ENCODE data around the gene MAN2A1. TPM values are rescaled to one million over a fixed set of nuclear protein-coding genes. Genes with fewer than 3 reads are reported as not detected.

Gene MAN2A1
- total RNA-seq, 1 experiment from 2014 or later, result 35.4 TPM

DNA sequence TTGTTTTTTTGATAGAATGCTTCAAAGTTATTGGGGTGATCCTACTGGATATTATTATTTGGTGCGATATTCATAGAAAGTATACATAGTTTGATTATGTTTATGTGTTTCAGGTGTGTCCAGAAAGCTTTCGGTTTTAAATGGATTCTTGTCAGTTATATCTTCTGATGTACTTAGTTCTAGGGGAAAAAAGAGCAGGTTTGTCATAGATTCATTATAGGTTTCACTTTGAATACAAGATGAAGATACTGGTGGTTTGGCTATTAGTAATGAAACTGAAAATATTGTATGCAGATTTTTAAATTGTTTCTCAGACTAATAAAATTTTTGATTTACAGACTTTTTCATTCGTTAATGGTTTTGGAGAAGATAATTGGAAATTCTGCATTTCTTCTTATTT is 98.9 kb downstream of the MAN2A1 start:
- DNase-seq (ENCODE audit: low read depth, low spot score), result no peak

More for the DNA sequence above, 98.9 kb downstream of the MAN2A1 start:
- no peaks in the 10 kb centered on the region for H3K4me1 ChIP-seq (ENCODE audit: control insufficient read depth in 1 of 2, insufficient read depth in 2 of 2, low read length in 2 of 2)
- H3K4me3 ChIP-seq (replicated peaks in 1 of 2; ENCODE audit: low read depth in 1 of 2, low read length in 2 of 2), result no peak overlapping the region
- TF ChIP-seq POLR2AphosphoS5 (IDR thresholded peaks at IDR 0.05; ENCODE audit: low read depth, low read length) (no peak), JUND (IDR thresholded peaks at IDR 0.05) (no peak), RAD21 (IDR thresholded peaks at IDR 0.05; ENCODE audit: low read depth) (no peak), TCF7L2 (IDR thresholded peaks at IDR 0.05; ENCODE audit: borderline replicate concordance, extremely low read depth, insufficient read depth, insufficient read length) (no peak), SP1 (IDR thresholded peaks at IDR 0.05; ENCODE audit: low read depth) (no peak), CBX3 (IDR thresholded peaks at IDR 0.05; ENCODE audit: low read depth) (no peak), EZH2phosphoT487 (IDR thresholded peaks at IDR 0.05; ENCODE audit: borderline replicate concordance) (no peak), YY1 (IDR thresholded peaks at IDR 0.05; ENCODE audit: extremely low read depth, insufficient replicate concordance, low read depth, low read length) (no peak), ZNF274 (IDR thresholded peaks at IDR 0.05; ENCODE audit: low read depth, low read length) (no peak), ZFX (IDR thresholded peaks at IDR 0.05) (no peak), ATF3 (IDR thresholded peaks at IDR 0.05) (no peak), REST (IDR thresholded peaks at IDR 0.05; ENCODE audit: low read depth) (no peak), POLR2A (IDR thresholded peaks at IDR 0.05; ENCODE audit: borderline replicate concordance, extremely low read depth, insufficient read depth, insufficient read length) (no peak), FOSL1 (IDR thresholded peaks at IDR 0.05; ENCODE audit: low read depth) (no peak), CEBPB (IDR thresholded peaks at IDR 0.05; ENCODE audit: low read depth) (no peak)
- TF ChIP-seq, protein P1, sequence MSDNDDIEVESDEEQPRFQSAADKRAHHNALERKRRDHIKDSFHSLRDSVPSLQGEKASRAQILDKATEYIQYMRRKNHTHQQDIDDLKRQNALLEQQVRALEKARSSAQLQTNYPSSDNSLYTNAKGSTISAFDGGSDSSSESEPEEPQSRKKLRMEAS (IDR thresholded peaks at IDR 0.05), result no peak
- TF ChIP-seq, protein P2, sequence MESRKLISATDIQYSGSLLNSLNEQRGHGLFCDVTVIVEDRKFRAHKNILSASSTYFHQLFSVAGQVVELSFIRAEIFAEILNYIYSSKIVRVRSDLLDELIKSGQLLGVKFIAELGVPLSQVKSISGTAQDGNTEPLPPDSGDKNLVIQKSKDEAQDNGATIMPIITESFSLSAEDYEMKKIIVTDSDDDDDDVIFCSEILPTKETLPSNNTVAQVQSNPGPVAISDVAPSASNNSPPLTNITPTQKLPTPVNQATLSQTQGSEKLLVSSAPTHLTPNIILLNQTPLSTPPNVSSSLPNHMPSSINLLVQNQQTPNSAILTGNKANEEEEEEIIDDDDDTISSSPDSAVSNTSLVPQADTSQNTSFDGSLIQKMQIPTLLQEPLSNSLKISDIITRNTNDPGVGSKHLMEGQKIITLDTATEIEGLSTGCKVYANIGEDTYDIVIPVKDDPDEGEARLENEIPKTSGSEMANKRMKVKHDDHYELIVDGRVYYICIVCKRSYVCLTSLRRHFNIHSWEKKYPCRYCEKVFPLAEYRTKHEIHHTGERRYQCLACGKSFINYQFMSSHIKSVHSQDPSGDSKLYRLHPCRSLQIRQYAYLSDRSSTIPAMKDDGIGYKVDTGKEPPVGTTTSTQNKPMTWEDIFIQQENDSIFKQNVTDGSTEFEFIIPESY (IDR thresholded peaks at IDR 0.05; ENCODE audit: extremely low read depth, insufficient replicate concordance, low read length), result no peak
- H3K9me2 ChIP-seq (ENCODE audit: insufficient read depth), result no peaks in the 10 kb centered on the region
- H3K79me2 ChIP-seq (ENCODE audit: insufficient read depth, low read length), result no peaks in the 10 kb centered on the region
- BruUV-seq (replicated peaks), result no TSS peak
- CTCF ChIA-PET, result no interaction called here
- POLR2A ChIA-PET, result no interaction called here
- H3K4me2 ChIP-seq (ENCODE audit: low read length), result no peak overlapping the region
- no peaks in the 10 kb centered on the region for H4K20me1 ChIP-seq (ENCODE audit: insufficient read depth)
- intact Hi-C loops (cut with micrococcal nuclease), result no loop called here
- no peak for ATAC-seq
- H3K27ac ChIP-seq (ENCODE audit: low read depth, low read length), result no peak overlapping the region
- no peaks in the 10 kb centered on the region for H3K27me3 ChIP-seq (ENCODE audit: insufficient read depth, low read length)
- RAD21 ChIA-PET (ENCODE audit: low non-redundant PET in 1 of 2, low total read pairs in 2 of 2, uncharacterized antibody in 2 of 2, unreplicated experiment in 2 of 2), result no interaction called here
- 0 out of 4 replicates have a peak, but pooled peaks cover 0 to 4% of the 10 kb centered on the region in 2 experiments for H3K36me3 ChIP-seq (ENCODE audit: control insufficient read depth in 1 of 2, insufficient read depth in 2 of 2, low read length in 2 of 2)
- no peak overlapping the region for H2AFZ ChIP-seq (ENCODE audit: low read depth, low read length, poor library complexity, severe bottlenecking)
- H3K9me3 ChIP-seq (ENCODE audit: control insufficient read depth in 1 of 2, insufficient read depth in 1 of 2, low read depth in 1 of 2, low read length in 2 of 2), result no peaks in the 10 kb centered on the region
- H3K9ac ChIP-seq (ENCODE audit: low read length), result no peak overlapping the region

Measured in HCT116 (cell line).